Trophoblast cell (in vitro differentiated cells and primary cell): ENCODE measurements around the gene ANXA6.
"Not testable (repeated sequence)": the region's sequence is repeated elsewhere in the genome, so short reads cannot be mapped to it uniquely, and the experiment has no call there.

Experiments
- DNase-seq, 2 donors: peaks; one replicate each; pipeline ENCODE4 v3.0.0-alpha.2; 2016
- H2AFZ ChIP-seq: 2 replicates; pipeline ENCODE4 v1.6.1; 2013; ENCODE audit warnings: low read length, moderate library complexity, mild to moderate bottlenecking; ENCODE audit not compliant: insufficient read depth, poor library complexity
- H2AK5ac ChIP-seq: 2 replicates; pipeline ENCODE4 v1.6.1; 2013; ENCODE audit warnings: mild to moderate bottlenecking, low read length
- H2BK120ac ChIP-seq: 2 replicates; pipeline ENCODE4 v1.6.1; 2013; ENCODE audit warnings: low read length, mild to moderate bottlenecking, moderate library complexity; ENCODE audit not compliant: insufficient read depth, poor library complexity
- H2BK12ac ChIP-seq: 2 replicates; pipeline ENCODE4 v1.6.1; 2013; ENCODE audit warnings: mild to moderate bottlenecking, low read length, moderate library complexity
- H2BK5ac ChIP-seq: 2 replicates; pipeline ENCODE4 v1.6.1; 2013; ENCODE audit warnings: low read length, low read depth, moderate library complexity, mild to moderate bottlenecking; ENCODE audit not compliant: poor library complexity
- H3K14ac ChIP-seq: 2 replicates; pipeline ENCODE4 v1.6.1; 2013; ENCODE audit warnings: mild to moderate bottlenecking, low read length
- H3K18ac ChIP-seq: 2 replicates; pipeline ENCODE4 v1.6.1; 2013; ENCODE audit warnings: mild to moderate bottlenecking, low read length
- H3K23ac ChIP-seq: 2 replicates; pipeline ENCODE4 v1.6.1; 2013; ENCODE audit warnings: low read length
- H3K27ac ChIP-seq: 2 replicates; pipeline ENCODE4 v1.5.1; 2013; ENCODE audit warnings: low read depth, mild to moderate bottlenecking, inconsistent platforms, low read length, moderate library complexity
- H3K27me3 ChIP-seq: 2 replicates; pipeline ENCODE4 v1.6.1; 2013; ENCODE audit warnings: inconsistent platforms, mild to moderate bottlenecking, low read length, moderate library complexity; ENCODE audit not compliant: insufficient read depth
- H3K36me3 ChIP-seq, 2 experiments: 1 replicate in 1 of 2; 2 replicates in 1 of 2; pipeline ENCODE4 v1.6.1; 2013; ENCODE audit warnings: low read length in 2 of 2, mild to moderate bottlenecking in 2 of 2, moderate library complexity in 1 of 2; ENCODE audit not compliant: insufficient read depth in 2 of 2, control insufficient read depth in 1 of 2
- H3K4ac ChIP-seq: 2 replicates; pipeline ENCODE4 v1.6.1; 2013; ENCODE audit warnings: low read depth, mild to moderate bottlenecking, low read length, moderate library complexity
- H3K4me1 ChIP-seq, 2 experiments: 1 replicate in 1 of 2; 2 replicates in 1 of 2; pipeline ENCODE4 v1.6.1; 2013; ENCODE audit warnings: low read length in 2 of 2, mild to moderate bottlenecking in 2 of 2, moderate library complexity in 1 of 2; ENCODE audit not compliant: insufficient read depth in 2 of 2, control insufficient read depth in 1 of 2
- H3K4me2 ChIP-seq: 2 replicates; pipeline ENCODE4 v1.6.1; 2013; ENCODE audit warnings: inconsistent platforms, mild to moderate bottlenecking, low read length, moderate library complexity
- H3K4me3 ChIP-seq: 2 replicates; pipeline ENCODE4 v1.5.1; 2013; ENCODE audit warnings: mild to moderate bottlenecking, low read depth, low read length, inconsistent platforms
- H3K79me1 ChIP-seq: one replicate; pipeline ENCODE4 v1.6.1; 2013; ENCODE audit warnings: low read length
- H3K79me2 ChIP-seq: 2 replicates; pipeline ENCODE4 v1.6.1; 2013; ENCODE audit warnings: low read length, mild to moderate bottlenecking; ENCODE audit not compliant: control insufficient read depth, insufficient read depth, poor library complexity
- H3K9ac ChIP-seq: 2 replicates; pipeline ENCODE4 v1.6.1; 2013; ENCODE audit warnings: mild to moderate bottlenecking, low read length
- H3K9me3 ChIP-seq: 2 replicates; pipeline ENCODE4 v1.6.1; 2013; ENCODE audit warnings: low read depth, mild to moderate bottlenecking, control low read depth, inconsistent platforms, low read length; ENCODE audit not compliant: insufficient read depth
- H4K12ac ChIP-seq: 2 replicates; pipeline ENCODE4 v1.6.1; 2013; ENCODE audit warnings: low read depth, mild to moderate bottlenecking, low read length, moderate library complexity
- H4K8ac ChIP-seq: 2 replicates; pipeline ENCODE4 v1.6.1; 2013; ENCODE audit warnings: low read depth, mild to moderate bottlenecking, low read length, moderate library complexity
- H4K91ac ChIP-seq: one replicate; pipeline ENCODE4 v1.6.1; 2013; ENCODE audit warnings: low read depth, mild to moderate bottlenecking, low read length, moderate library complexity
- WGBS: extraction: QIAGEN DNeasy Blood & Tissue Kit; methylation state at CpG from one replicate; pipeline ENCODE4 v1.1.7; 2013; ENCODE audit warnings: missing lambda C conversion rate; ENCODE audit not compliant: insufficient read length, insufficient coverage; ENCODE audit errors: extremely low coverage; 5-methylcytosine and 5-hydroxymethylcytosine counted together

Gene ANXA6

DNA sequence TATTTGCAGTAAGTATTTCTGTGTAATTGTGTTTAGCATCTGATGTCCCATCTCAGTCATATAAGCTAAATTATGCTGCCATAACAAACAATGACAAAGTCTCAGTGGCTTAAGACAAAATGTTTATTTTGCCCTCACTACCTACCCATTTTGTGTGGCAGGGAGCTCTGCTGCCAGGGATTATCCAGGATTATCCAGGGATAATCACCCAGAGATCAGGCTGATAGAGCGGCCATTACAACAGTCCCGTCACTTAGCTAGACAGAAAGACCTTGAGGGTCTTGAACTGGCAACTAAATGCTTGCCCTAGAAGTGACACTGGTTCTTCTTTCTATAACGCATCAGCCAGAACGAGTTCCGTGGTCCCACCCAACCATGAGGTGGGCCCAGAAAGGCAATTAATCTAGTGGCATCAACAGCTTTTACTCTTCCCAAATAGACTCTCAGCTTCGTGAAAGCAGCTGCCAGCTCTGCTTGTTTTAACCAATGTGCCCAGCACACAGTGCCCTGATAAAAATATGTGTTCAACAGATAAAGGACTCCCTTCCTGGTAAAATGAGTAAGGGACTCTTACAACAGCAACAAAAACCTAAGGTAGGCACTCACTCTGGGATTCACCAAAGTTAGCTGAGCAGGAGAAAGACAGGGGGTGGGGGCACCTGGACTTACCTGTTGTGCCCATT is 43.5 kb upstream of the ANXA6 start:
- WGBS: no CpG with 5 or more reads among the region's 6 CpGs
- Histone ChIP-seq H3K9ac (no peak overlapping the region), H4K91ac (no peak overlapping the region), H3K18ac (no peak overlapping the region), H3K14ac (no peak overlapping the region), H3K4me1 (peaks cover 5 to 9% of the 10 kb centered on the region in 2 experiments), H3K23ac (no peak overlapping the region), H2AK5ac (no peak overlapping the region), H3K79me1 (no peaks in the 10 kb centered on the region), H3K36me3 (no peaks in the 10 kb centered on the region), H3K4me2 (no peak overlapping the region), H4K8ac (no peak overlapping the region), H3K9me3 (no peaks in the 10 kb centered on the region), H2BK12ac (no peak overlapping the region), H3K27me3 (no peaks in the 10 kb centered on the region), H3K4ac (no peak overlapping the region), H2BK120ac (no peak overlapping the region), H3K27ac (no peak overlapping the region), H3K4me3 (no peak overlapping the region), H2AFZ (no peak overlapping the region), H3K79me2 (no peaks in the 10 kb centered on the region), H4K12ac (no peak overlapping the region), H2BK5ac (no peak overlapping the region)
- no peak for DNase-seq

DNA sequence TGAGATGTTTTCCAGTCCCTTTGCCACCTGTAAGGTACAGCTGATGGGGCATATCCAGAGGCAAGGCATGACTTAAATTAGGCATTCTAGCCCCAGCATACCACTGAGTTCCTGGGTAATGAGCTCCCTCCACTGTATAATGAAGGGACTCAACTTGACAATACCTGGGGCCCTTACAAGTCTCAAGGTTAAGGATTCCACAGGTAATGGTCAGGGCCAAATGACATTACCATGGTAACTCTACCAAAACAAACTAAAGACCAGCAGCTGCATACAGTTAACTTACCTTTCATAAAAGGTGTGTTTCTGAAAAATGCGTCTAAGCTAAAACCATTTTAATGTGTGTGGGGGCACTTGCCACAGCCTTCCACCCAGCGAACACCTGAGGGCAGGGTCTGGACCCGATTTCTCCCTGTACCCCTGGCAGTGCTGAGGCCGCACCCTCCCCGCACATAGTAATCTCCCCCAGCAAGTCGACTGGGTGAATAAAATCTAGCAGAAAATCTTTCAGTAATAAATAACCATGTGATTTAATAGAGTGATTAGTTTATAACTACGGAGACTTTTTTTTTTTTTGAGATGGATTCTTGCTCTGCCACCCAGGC is 42.1 kb upstream of the ANXA6 start:
- peaks cover 0 to 3% of the 10 kb centered on the region in 2 experiments for H3K4me1 ChIP-seq
- no peak overlapping the region for H3K18ac ChIP-seq
- H3K14ac ChIP-seq: no peak overlapping the region
- no peak overlapping the region for H2BK5ac ChIP-seq
- H2BK120ac ChIP-seq: no peak overlapping the region
- no peaks in the 10 kb centered on the region for H3K79me2 ChIP-seq
- H3K23ac ChIP-seq: no peak overlapping the region
- no peak overlapping the region for H3K4ac ChIP-seq
- no peaks in the 10 kb centered on the region for H3K27me3 ChIP-seq
- no peak overlapping the region for H4K91ac ChIP-seq
- no CpG with 5 or more reads among the region's 7 CpGs for WGBS
- no peak overlapping the region for H4K12ac ChIP-seq
- no peak overlapping the region for H2AFZ ChIP-seq
- H3K79me1 ChIP-seq: no peaks in the 10 kb centered on the region
- H3K9ac ChIP-seq: no peak overlapping the region
- H2AK5ac ChIP-seq: no peak overlapping the region
- no peak overlapping the region for H2BK12ac ChIP-seq
- no peak overlapping the region for H4K8ac ChIP-seq
- no peaks in the 10 kb centered on the region for H3K36me3 ChIP-seq
- H3K4me2 ChIP-seq: no peak overlapping the region
- H3K27ac ChIP-seq: no peak overlapping the region
- H3K4me3 ChIP-seq: no peak overlapping the region
- peak; percentile 73 to 96 for DNase-seq
- no peaks in the 10 kb centered on the region for H3K9me3 ChIP-seq

DNA sequence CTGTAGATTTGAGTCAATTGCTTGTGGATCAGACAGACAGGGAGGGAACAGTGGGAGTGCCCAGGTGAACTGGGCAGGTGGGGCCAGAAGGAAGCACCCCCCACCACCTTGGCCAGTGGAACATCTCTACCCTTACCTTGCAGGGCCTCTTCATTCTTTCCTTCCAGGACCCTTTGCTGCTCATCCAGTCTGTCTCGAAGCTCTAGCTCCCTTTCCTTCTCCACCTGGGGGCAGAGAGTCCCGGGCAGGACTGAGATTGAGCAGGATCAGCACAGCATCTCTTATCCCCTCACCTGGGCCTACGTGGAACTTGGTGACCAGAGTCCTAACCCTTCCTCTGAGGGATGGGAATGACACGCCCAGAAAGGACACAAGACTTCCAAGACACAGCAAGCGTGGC is 41.3 kb upstream of the ANXA6 start:
- Histone ChIP-seq H3K4ac (no peak overlapping the region), H2AK5ac (no peak overlapping the region), H3K9me3 (no peaks in the 10 kb centered on the region), H3K18ac (no peak overlapping the region), H4K8ac (no peak overlapping the region), H3K79me2 (no peaks in the 10 kb centered on the region), H3K9ac (no peak overlapping the region), H2BK5ac (no peak overlapping the region), H3K79me1 (no peaks in the 10 kb centered on the region), H3K14ac (no peak overlapping the region), H3K4me1 (peaks cover 0 to 3% of the 10 kb centered on the region in 2 experiments), H4K12ac (no peak overlapping the region), H3K23ac (no peak overlapping the region), H2BK120ac (no peak overlapping the region), H3K4me2 (no peak overlapping the region), H2BK12ac (no peak overlapping the region), H3K27ac (no peak overlapping the region), H4K91ac (no peak overlapping the region), H3K27me3 (no peaks in the 10 kb centered on the region), H3K4me3 (no peak overlapping the region), H2AFZ (no peak overlapping the region), H3K36me3 (no peaks in the 10 kb centered on the region)
- WGBS: no CpG with 5 or more reads among the region's 5 CpGs
- DNase-seq: no peak

DNA sequence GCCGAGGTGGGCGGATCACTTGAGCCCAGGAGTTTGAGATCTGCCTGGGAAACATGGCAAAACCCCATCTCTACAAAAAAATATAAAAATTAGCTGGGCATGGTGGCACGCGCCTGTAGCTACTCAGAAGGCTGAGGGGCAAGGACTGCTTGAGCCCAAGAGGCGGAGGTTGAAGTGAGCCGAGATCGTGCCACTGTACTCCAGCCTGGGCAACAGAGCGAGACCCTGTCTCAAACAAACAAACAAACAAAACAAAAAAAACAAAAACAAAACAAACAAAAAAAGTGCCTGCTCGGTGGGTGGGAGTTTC is 39.7 kb upstream of the ANXA6 start:
- not testable (repeated sequence) for H3K4me1 ChIP-seq, H3K4me3 ChIP-seq, H3K79me2 ChIP-seq, H2BK5ac ChIP-seq, H3K4me2 ChIP-seq, H4K8ac ChIP-seq, H3K4ac ChIP-seq, H3K36me3 ChIP-seq, H4K12ac ChIP-seq, H3K79me1 ChIP-seq, H4K91ac ChIP-seq, H2AFZ ChIP-seq, H3K18ac ChIP-seq, H2AK5ac ChIP-seq, DNase-seq, H3K9me3 ChIP-seq, H3K23ac ChIP-seq, H3K14ac ChIP-seq, H3K9ac ChIP-seq, H3K27ac ChIP-seq, H2BK12ac ChIP-seq, H2BK120ac ChIP-seq, H3K27me3 ChIP-seq
- WGBS: no CpG with 5 or more reads among the region's 9 CpGs
